AML-193 (cell line): ENCODE data around the gene MERTK.
"Not testable (repeated sequence)": the region's sequence is repeated elsewhere in the genome, so short reads cannot be mapped to it uniquely, and the experiment has no call there.

Experiments
- DNase-seq, 2 experiments: peaks; one replicate each; lab custom pipeline; 2025; lab: John Stamatoyannopoulos, UW

Gene MERTK

DNA sequence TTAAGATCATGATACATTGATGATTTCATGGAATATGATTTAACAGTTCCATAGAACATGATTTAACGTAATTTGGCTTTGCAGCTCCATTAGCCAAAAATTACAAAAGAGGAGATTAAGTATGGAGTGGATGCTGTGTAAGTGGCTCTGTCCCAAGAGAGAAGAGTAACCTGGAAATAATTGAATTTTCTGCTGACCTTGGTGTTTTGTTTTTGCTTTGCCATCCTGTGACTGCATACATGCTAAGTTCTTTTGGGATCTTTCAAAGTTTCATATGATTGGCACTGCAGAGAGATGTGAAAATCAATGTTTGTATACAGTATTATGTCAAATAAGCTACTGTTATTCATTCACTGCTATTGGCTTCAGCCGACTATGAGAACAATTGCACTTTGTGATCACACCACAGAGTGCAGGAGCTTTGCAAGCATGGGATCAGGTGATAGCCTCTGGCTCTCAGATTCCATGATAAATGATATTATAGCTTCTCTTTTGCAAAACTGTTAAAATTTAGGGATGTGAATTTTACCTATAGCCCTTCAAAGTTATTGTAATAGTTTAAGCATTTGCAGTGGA lies 110.6 kb downstream of the MERTK start:
- DNase-seq: no peak

DNA sequence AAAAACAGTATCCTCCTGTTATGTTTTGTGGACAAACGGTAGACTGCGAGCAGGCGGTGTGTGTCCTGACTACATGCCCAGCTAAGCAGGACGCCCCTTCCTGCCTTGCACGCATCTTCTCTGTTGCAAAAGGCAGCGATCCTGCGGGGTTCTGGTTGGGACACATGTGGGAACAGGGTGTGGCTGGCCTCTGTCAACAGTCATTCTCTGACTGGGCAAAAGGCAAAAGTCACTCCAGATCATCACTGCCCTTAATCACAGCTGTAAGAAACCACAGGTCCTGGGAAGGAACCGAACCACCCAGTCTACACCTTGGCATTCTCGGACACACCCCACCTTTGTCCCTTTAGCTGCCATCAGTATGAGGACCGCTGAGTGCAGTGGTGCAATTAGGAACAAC lies 112.3 kb downstream of the MERTK start:
- no peak for DNase-seq

DNA sequence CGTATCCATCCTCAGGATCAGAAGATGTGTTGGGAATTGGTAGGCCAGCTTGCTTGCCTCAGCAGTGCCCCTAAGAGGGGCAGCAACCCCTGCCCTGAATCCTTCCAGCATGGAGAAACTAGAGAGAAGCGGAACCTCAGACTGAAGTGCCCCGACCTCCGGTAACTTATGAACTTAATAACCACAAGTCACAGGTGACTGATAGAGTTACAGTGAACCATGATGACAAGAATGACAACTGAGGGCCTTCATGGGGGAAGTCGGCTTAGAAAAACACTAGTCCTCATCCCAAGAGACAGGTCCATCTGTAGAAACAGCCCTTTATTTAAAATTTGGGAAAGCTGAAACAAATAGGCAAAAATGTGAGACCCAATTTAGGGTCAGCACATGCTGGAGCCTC lies 114.1 kb downstream of the MERTK start:
- no peak for DNase-seq

DNA sequence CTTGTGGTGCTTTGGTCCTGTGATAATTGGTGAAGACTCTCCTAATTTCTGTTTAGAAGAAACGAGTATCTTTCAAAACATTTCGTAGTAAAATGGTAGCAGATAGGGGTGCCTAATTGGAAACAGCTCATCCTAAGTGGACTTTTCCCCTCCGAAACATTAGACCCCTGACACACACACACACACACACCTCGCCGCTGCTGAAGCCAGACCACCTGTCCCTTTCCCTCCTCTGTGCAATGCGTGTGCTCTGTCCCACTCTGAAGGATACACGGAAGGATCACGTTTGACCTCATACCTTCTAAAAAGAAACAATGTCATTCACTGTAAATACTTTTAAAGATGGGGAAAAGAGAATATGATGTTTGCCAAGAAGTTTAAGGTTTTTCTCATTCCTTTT lies 120.4 kb downstream of the MERTK start:
- no peak for DNase-seq

DNA sequence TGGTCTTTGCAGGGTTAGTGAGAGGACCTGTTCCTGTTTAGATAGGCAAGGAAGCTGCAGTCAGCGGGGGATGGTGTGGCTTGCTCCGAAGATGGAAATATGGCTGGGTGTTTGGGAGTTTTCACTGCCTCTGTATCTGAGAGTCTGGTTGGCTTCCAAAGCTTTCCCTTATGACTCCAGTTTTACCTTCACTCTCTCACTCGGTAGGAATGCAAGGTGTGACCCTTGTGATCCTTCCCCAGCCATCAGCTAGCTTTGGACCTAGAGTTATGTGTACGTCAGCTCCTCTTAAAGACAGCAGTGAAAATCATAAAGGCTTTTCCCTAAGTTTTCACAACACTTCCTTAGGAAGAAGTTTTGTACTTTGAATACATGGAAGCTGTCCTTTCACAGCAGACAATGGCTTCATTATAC lies 121.2 kb downstream of the MERTK start:
- no peak for DNase-seq

DNA sequence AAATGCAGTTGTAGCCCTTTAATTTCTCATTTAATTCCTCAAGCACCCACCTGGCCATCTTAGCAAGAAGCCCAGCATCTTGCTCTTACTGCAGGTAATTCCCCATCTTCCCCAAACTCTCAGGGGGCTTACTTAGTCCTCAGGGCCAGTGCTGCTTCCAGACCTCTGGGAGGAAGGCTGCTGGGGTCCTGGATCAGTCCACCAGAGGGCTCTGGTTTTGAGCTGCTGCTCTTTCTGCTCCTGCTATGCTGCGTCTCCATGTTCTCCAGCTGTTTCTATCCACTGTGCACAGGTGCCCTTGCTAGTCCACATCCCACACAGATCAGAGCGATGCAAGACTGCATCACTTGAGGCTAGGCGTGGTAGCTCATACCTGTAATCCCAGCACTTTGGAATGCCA lies 122.2 kb downstream of the MERTK start:
- no peak for DNase-seq

DNA sequence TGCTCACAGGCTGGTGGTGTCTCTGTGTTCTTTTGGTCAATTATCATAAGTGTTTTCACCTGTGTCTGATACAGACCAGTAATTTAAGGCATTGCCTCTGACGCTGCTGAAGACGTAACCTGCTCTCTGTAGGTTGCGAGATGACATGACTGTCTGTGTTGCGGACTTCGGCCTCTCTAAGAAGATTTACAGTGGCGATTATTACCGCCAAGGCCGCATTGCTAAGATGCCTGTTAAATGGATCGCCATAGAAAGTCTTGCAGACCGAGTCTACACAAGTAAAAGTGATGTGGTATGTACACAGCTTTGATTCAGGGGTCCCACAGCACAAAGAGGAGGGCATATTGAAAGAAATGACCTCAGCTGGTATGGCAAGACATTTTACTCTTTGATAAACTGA lies 122.9 kb downstream of the MERTK start:
- no peak for DNase-seq

DNA sequence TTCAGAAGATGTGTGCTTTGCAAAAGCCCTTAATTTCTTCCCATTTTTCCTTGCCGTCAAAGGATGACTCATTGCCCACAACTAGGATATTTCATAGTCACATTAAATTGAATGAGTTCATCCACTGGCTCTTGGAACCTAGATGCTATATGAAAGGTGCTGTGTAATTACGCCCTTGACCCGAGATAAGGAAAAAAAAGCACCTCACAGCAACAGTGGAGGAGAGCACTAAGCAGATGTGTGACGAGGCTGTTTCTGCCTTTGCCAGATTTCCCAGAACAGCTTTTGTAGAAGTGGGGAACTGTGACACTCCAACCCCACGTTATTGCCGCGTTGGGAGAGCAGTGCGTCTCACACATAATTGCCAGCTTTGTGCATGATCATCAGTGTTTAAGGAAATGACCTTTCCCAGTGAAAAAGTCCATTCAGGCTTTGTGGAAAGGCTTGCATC lies 123.4 kb downstream of the MERTK start:
- DNase-seq: no peak

DNA sequence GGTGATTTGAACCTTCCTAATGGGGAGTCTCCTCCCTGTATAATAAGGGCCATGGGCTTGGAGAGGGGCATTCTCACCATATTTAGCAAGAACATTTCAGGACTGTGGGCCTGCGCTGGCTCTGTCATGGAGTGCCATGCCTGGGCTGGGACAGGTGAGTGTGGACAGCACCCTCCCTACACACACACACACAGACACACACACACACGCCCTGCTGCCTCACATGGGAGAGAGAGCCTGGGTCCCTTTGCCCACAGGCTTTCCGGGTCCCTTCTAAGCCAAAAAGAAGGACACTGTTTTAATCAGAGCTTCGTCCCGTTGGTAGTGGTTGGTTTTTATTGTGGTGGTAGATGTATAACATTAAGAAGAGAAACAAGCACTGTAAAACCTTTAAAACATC lies 125.3 kb downstream of the MERTK start:
- DNase-seq: no peak

DNA sequence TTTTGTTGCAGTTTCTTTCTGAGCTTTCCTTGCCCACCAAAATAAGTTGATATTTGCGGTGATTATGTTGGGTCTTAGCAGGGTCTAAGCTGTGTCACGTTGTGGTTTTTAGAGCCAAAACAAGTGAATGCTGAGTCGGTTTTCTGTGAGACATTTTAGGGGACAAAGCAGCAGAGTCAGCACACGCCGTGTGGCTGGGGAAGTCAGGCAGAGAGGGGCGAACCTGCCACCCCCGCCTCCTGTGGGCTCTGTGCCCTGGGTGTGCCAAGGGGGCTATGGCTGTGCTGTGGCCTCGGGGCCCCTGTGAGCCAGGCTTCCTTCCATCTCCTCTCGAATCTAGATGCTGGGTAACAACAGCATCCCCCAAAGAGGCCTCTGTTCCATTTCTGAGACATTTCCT lies 125.8 kb downstream of the MERTK start:
- DNase-seq: no peak

DNA sequence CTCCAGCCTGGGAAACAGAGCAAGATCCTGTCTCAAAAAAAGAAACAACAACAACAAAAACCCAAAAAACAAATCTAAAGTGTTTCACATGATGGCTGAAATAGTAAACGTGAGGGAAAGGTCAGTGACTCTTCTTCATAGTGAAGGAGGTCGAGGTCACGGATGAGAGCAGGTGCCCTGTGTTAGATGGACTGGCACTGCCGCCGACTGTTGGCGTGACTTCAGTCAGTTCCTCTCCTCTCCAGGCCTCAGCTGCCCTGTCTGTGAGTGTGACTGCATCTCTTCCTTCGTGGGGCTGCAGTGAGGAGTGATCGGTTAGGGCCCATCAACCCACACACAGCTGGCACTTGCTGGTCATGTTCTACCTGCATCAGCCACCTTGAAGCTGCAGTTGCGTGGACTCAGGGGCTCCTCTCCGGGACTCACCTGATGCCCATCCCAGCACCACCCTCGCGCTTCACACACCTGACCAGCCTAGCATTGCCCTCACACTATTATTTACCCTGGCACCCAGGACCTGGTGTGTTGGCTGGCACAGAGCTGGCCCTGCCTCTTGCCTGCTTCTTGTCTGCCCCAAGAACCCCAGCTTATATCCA lies 126.6 kb downstream of the MERTK start:
- DNase-seq: no peak

DNA sequence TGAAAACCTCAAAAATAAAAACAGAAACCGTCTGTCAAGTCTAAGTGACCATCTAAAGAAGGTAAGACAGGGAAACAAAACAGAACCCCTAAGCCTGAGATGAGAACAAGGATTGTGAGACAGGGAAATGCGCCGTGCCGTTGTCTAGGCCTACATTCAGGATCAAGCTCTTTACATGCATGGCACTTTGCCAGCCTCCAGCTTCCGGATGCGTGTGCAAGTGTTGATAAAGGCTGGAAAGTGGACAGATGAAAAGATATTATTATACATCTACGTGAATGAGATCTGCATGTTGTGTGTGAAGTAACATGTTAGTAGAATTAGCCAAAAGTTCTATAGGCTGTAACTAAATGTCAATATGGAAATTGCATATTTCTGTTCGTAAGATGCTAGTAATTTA lies 128.1 kb downstream of the MERTK start:
- no peak for DNase-seq

DNA sequence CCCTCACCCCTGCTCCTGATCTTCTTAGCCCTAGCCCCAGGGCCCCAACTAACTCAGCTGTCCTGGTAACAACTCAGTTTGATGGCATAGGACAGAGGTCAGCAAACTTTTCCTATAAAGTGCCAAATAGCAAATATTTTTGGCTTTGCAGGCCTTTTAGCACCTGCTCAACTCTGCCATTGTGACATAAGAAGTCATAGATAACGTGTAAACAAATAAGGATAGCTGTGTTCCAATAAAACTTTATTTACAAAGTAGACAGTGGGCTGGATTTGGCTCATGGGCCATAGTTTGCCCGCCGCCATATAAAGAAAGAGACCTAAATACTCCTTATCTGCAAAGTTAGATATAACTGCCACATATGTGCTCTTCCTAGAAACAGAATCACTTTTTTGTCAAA lies 129.4 kb downstream of the MERTK start:
- DNase-seq: no peak

DNA sequence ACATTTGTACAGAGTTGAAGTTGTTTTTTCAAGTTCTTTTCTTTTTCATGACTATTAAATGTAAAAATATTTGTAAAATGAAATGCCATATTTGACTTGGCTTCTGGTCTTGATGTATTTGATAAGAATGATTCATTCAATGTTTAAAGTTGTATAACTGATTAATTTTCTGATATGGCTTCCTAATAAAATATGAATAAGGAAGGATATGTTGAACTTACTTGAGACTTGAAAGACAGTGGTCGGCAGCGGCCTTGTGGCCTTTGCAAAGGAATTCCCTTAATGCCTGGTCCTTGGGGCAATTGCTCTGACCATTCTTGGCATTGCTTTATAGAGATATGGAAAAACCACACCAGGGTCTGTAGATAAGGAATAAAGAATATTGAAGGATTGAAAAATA lies 130.8 kb downstream of the MERTK start:
- DNase-seq: no peak

DNA sequence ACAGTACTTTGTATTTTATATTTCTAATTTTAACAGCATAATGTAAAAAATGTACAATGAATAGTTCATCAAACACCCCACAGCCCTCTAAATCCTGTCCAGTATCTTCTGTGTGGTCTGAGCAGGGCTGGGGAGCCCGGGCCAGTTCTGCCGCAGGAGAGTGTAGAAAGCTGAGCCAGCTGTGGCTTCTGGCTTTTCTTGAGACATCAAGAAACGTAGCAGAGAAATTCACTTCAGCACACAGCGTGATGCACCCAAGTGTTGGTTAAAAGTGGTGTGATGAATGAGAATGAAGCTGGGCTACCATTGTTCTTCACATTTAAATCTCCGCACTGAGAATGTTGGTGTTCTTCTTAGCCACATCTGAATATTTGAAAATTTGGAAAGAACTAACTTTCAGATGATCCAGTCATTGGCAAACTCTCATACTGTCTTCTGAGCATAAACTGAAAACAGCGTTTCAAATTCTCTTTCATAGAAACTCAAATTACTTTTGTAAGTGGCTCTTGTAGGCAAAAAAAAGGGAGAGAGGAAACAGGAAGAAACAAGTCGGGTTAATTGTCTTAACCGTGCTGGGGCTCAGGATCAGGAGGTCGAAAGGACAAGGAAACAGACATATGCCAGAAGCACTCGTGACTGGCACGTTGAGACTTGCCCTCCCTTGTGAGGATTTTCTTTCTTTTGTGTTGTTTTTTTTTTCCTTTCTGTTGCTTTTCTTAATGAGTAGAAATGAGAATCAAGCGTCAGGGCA lies 133.2 kb downstream of the MERTK start:
- no peak for DNase-seq

DNA sequence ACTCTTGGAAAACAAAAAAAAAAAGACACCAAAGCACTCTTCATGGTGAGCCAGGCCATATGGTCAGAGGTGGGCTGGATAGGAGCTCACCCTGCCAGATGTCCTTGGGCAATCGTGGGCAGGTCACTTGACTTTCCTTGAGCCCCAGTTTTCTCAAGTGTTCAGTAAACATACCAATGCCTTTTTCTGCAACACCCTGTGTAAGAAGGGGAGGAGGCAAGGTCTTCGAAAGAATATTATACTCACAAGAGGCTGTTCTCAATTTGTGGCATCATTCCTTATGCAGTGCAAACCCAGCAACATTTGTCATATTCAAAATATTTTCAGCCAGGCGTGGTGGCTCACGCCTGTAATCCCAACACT lies 133.8 kb downstream of the MERTK start:
- DNase-seq: no peak

DNA sequence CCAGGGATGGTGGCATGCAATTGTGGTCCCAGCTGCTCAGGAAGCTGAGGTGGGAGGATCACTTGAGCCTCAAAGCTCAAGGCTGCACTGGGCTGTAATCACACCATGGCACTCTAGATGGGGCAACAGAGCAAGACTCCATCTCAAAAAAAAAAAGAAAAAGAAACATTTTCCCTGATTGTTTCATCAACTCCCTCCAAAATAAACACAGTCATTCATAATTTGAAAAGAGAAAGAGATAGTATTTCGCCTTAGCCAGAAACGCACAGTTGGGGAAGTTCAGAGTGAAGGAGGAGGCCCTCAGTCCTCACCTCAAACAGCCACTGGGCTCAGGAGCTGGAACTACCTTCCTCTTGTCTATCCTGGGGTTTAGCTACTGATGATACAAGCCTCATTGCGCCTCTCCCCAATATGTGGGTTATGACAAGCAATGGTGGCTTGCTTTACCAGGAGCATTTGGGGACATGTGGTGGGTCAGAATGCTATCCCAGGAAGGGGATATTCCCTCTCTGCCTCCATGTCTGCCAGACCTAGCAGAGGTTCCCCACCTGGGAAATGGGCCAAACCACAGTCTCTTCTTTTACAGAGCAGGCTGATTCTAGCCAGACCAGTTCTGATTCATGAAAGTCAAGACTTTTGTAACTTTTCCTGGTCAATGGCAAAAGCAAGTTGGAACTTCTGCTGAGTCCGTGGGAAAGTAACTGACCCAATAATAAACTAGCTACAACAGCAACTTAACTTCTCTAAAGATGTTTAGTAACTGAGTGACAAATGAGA lies 134.5 kb downstream of the MERTK start:
- peak in 1 of 2 experiments; percentile 13 for DNase-seq

DNA sequence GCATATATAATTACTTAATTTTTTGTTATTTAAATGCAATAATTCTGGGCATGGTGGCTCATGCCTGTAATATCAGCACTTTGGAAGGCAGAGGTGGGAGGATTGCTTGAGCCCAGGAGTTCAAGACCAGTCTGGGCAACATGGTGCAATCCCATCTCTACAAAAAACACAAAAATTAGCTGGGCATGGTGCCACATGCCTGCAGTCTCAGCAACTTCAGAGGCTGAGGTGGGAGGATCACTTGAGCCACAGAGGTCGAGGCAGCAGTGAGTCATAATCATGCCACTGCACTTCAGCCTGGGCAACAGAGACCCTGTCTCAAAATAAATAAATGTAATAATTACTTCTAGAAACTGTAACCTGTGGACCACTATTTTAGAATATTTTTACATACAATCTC lies 135.2 kb downstream of the MERTK start:
- no peak for DNase-seq

DNA sequence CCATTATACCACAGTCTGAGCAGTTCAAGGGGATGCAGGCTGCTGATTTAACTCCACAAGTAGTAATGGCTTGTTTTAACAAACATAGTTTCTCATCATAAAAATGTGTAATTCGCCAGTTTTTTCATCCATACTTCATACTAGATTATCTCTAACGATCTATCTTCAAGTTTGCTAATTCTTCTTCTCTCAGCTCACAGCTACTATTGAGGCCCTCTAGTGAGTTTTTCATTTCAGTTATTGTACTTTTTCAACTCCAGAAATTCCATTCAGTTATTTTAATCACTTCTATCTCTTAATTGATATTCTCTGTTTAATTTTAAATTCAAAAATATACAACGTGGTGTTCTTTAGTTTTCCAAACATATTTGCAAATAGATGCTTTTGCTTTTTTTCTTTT lies 136.5 kb downstream of the MERTK start:
- DNase-seq: no peak

DNA sequence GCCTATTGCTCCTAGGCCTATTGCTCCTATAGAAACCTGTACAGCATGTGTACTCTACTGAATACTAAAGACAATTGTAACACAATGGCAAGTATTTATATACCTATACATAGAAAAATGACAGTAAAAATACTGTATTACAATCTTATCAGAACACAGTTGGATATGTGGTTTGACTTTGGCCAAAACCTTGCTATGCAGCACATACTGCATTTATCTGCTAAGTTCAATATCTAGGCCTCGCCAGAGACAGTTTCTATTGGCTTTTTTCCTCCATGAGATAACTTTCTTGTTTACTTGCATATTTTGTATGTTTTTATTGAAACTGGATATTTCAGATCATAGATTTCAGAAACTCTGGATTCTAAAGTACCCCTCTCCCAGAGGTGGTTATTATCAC lies 137.4 kb downstream of the MERTK start:
- DNase-seq: no peak

DNA sequence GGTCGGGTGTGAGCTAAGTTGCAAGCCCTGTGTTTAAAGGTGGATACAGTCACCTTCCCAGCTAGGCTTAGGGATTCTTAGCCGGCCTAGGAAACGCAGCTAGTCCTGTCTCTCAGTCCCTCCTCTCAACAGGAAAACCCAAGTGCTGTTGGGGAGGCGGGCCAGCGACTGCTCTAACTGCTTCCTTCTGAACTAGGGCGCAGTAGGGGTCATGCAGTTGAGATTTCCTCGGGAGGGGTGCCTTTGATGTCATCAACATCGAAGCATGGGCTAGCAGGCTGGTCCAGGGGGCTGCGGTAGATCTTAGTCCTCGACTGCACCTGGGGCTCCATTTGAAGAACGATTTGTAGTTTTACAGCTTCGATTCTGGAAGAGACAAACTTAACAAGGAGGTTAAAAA lies 141.1 kb downstream of the MERTK start:
- not testable (repeated sequence) for DNase-seq

DNA sequence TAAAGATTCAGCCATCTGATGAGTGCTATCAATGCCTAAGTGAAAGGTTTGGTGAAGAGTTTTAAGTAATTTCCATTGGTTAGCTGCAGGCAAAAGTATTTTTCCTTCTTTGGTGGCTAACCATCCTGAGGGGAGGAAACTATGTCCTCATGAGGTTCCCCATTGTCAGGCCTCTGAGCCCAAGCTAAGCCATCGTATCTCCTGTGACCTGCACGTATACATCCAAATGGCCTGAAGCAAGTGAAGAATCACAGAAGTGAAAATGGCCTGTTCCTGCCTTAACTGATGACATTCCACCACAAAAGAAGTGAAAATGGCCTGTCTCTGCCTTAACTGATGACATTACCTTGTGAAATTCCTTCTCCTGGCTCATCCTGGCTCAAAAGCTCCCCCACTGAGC lies 141.7 kb downstream of the MERTK start:
- not testable (repeated sequence) for DNase-seq

DNA sequence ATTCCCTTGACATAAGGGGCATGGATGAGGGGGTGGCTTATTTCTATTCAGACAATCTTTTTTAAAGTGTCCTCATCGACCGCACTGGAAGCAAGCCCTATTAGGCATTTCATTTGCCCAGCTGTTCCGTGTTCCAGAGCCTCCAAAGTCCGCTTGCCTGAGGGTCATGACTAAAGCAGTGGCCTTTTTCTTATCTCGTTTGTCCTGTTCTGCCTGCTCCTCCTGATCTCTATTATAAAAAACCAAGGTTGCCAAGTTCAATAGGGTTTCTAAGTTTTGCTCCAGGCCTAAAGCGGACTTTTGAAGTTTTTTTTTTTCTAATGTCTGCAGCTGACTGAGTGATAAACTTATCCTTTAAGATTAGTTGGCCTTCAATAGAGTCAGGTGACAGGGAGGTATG lies 143.1 kb downstream of the MERTK start:
- DNase-seq: not testable (repeated sequence)
